ENCODE measurements around the gene CCSER1. TPM values are rescaled to one million over a fixed set of nuclear protein-coding genes. Genes with fewer than 3 reads are reported as not detected.

The CCSER1 gene
- total and polyA plus RNA-seq, 4 donors: 0.18 to 2.3 (median 1.2) TPM

GRCh38 chr4:90113881-90114457, 13.2 kb upstream of the CCSER1 start:
- 55% methylated on average over 2 of the region's 2 CpGs for WGBS
- Histone ChIP-seq H3K4me3 (ENCODE audit: low read depth in 1 of 3, low read length in 3 of 3) (no peak overlapping the region), H3K27ac (ENCODE audit: low read depth in 1 of 2, low read length in 2 of 2) (no peak overlapping the region), H3K36me3 (ENCODE audit: control insufficient read depth in 4 of 4, insufficient read depth in 3 of 4, low read depth in 1 of 4, low read length in 3 of 4) (no peaks in the 10 kb centered on the region), H3K9ac (ENCODE audit: low read depth in 1 of 2, low read length in 2 of 2) (no peak overlapping the region), H3K4me1 (ENCODE audit: control insufficient read depth in 4 of 4, insufficient read depth in 4 of 4, low read length in 3 of 4) (no peaks in the 10 kb centered on the region), H3K9me3 (ENCODE audit: control insufficient read depth in 4 of 4, low read length in 3 of 4) (no peaks in the 10 kb centered on the region), H3K27me3 (ENCODE audit: control insufficient read depth in 4 of 4, insufficient read depth in 4 of 4, low read length in 3 of 4) (no peaks in the 10 kb centered on the region)
- TF ChIP-seq FOXA1 (IDR thresholded peaks at IDR 0.05) (no peak), EGR1 (IDR thresholded peaks at IDR 0.05; ENCODE audit: low read depth in 2 of 2) (no peak), ATF3 (IDR thresholded peaks at IDR 0.05) (no peak), FOXA2 (IDR thresholded peaks at IDR 0.05) (no peak), ZBTB33 (IDR thresholded peaks at IDR 0.05) (no peak)
- DNase-seq (ENCODE audit: low spot score): no peak

DNA sequence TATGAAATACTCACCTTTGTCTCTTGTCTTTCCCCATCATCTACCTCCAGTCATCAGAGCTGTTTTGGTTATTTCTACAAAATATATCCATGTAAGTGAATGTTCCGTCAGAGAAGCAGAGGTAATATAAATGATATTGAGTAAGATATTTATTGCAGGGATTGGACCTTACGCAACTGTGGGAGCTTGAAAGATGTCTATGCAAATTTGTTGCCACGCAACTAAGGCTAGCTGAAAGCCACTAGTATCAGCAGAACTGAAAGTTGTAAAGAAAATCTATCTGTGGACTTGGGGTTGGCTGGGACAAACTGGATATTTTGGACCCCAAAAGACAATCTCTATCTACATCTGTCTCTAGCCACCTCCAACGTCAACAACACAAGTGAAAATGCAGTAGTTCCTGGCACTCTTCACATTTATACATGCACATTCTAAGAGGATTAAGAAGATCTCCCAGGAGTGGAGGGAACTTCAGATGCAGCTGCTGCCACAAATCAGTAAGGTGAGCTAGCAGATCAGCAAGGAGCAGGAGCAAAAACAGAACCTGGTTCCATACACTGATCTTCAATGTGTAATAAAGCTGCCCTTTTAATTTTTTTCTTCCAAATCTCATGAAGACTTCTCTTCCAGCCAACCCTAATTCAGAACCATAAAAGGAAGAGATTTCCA, 8.5 kb upstream of the CCSER1 start:
- WGBS: 47% methylated on average over 4 of the region's 4 CpGs
- TF ChIP-seq FOXA2 (IDR thresholded peaks at IDR 0.05) (no peak), NR2F2 (IDR thresholded peaks at IDR 0.05) (no peak), GABPA (IDR thresholded peaks at IDR 0.05 in 1 of 2, conservative IDR thresholded peaks at IDR 0.05 in 1 of 2) (no peak), EGR1 (IDR thresholded peaks at IDR 0.05; ENCODE audit: low read depth in 2 of 2) (no peak), FOXA1 (IDR thresholded peaks at IDR 0.05) (no peak), HNF4G (IDR thresholded peaks at IDR 0.05) (no peak), REST (IDR thresholded peaks at IDR 0.05) (no peak), RXRA (IDR thresholded peaks at IDR 0.05) (no peak), RAD21 (IDR thresholded peaks at IDR 0.05) (no peak), MAX (IDR thresholded peaks at IDR 0.05) (no peak), YY1 (IDR thresholded peaks at IDR 0.05) (no peak), ATF3 (IDR thresholded peaks at IDR 0.05) (no peak), TAF1 (conservative IDR thresholded peaks at IDR 0.05) (no peak), JUND (IDR thresholded peaks at IDR 0.05) (no peak), ZBTB33 (IDR thresholded peaks at IDR 0.05) (no peak)
- Histone ChIP-seq H3K9ac (ENCODE audit: low read depth in 1 of 2, low read length in 2 of 2) (no peak overlapping the region), H3K27me3 (ENCODE audit: control insufficient read depth in 4 of 4, insufficient read depth in 4 of 4, low read length in 3 of 4) (no peaks in the 10 kb centered on the region), H3K36me3 (ENCODE audit: control insufficient read depth in 4 of 4, insufficient read depth in 3 of 4, low read depth in 1 of 4, low read length in 3 of 4) (no peaks in the 10 kb centered on the region), H3K27ac (ENCODE audit: low read depth in 1 of 2, low read length in 2 of 2) (no peak overlapping the region), H3K4me1 (ENCODE audit: control insufficient read depth in 4 of 4, insufficient read depth in 4 of 4, low read length in 3 of 4) (no peaks in the 10 kb centered on the region), H3K9me3 (ENCODE audit: control insufficient read depth in 4 of 4, low read length in 3 of 4) (no peaks in the 10 kb centered on the region), H3K4me3 (ENCODE audit: low read depth in 1 of 3, low read length in 3 of 3) (no peak overlapping the region)
- DNase-seq (ENCODE audit: low spot score): no peak

Measured in liver (tissue), 9 donors.